IPS-18a (cell line): ENCODE data around the gene GOLGA8B.
"Not testable (repeated sequence)": the region's sequence is repeated elsewhere in the genome, so short reads cannot be mapped to it uniquely, and the experiment has no call there.

ENCODE experiments used
- H3K27ac ChIP-seq: one replicate; pipeline ENCODE4 v1.5.1; 2013; ENCODE audit warnings: low read length
- H3K27me3 ChIP-seq: one replicate; pipeline ENCODE4 v1.6.1; 2013; ENCODE audit warnings: mild to moderate bottlenecking, low read length; ENCODE audit not compliant: control insufficient read depth, insufficient read depth
- H3K36me3 ChIP-seq: one replicate; pipeline ENCODE4 v1.6.1; 2013; ENCODE audit warnings: low read depth, low read length; ENCODE audit not compliant: control insufficient read depth
- H3K4me1 ChIP-seq: one replicate; pipeline ENCODE4 v1.6.1; 2013; ENCODE audit warnings: low read depth, low read length; ENCODE audit not compliant: control insufficient read depth
- H3K4me3 ChIP-seq: one replicate; pipeline ENCODE4 v1.5.1; 2013; ENCODE audit warnings: low read length
- H3K9ac ChIP-seq: one replicate; pipeline ENCODE4 v1.6.1; 2013; ENCODE audit warnings: mild to moderate bottlenecking, low read length, moderate library complexity
- H3K9me3 ChIP-seq: one replicate; pipeline ENCODE4 v1.6.1; 2013; ENCODE audit warnings: low read depth, low read length; ENCODE audit not compliant: control insufficient read depth

Gene GOLGA8B

GRCh38 chr15:34591306-34591705 lies 7.9 kb upstream of the GOLGA8B start:
- Histone ChIP-seq H3K36me3 (no peaks in the 10 kb centered on the region), H3K9ac (no peak overlapping the region), H3K27ac (no peak overlapping the region), H3K4me1 (no peaks in the 10 kb centered on the region), H3K9me3 (no peaks in the 10 kb centered on the region), H3K27me3 (no peaks in the 10 kb centered on the region), H3K4me3 (no peak overlapping the region)

GRCh38 chr15:34588046-34588674 lies 4.7 kb upstream of the GOLGA8B start:
- no peaks in the 10 kb centered on the region for H3K9me3 ChIP-seq
- H3K4me3 ChIP-seq, result no peak overlapping the region
- H3K27ac ChIP-seq, result no peak overlapping the region
- no peaks in the 10 kb centered on the region for H3K36me3 ChIP-seq
- H3K9ac ChIP-seq, result no peak overlapping the region
- H3K4me1 ChIP-seq, result peaks cover 4% of the 10 kb centered on the region
- peaks cover 18% of the 10 kb centered on the region for H3K27me3 ChIP-seq

- not testable (repeated sequence) for H3K27ac ChIP-seq, H3K9ac ChIP-seq, H3K9me3 ChIP-seq, H3K36me3 ChIP-seq, H3K4me3 ChIP-seq, H3K4me1 ChIP-seq
- H3K27me3 ChIP-seq, result peaks cover 18% of the 10 kb centered on the region
Measured at GRCh38 chr15:34585966-34586365, 2.5 kb upstream of the GOLGA8B start.

- H3K36me3 ChIP-seq, result no peaks in the 10 kb centered on the region
Measured at GRCh38 chr15:34584996-34585395, 1.5 kb upstream of the GOLGA8B start.

GRCh38 chr15:34584330-34584668 lies 848 bp upstream of the GOLGA8B start:
- H3K27ac ChIP-seq, result no peak overlapping the region
- no peak overlapping the region for H3K9ac ChIP-seq

More at GRCh38 chr15:34584996-34585395, 1.5 kb upstream of the GOLGA8B start:
- peaks cover 18% of the 10 kb centered on the region for H3K27me3 ChIP-seq
- H3K9me3 ChIP-seq, result no peaks in the 10 kb centered on the region
- H3K9ac ChIP-seq, result no peak overlapping the region
- H3K4me1 ChIP-seq, result peaks cover 8% of the 10 kb centered on the region
- H3K27ac ChIP-seq, result no peak overlapping the region
- no peak overlapping the region for H3K4me3 ChIP-seq

GRCh38 chr15:34582461-34583371 lies 735 bp downstream of the GOLGA8B start:
- Histone ChIP-seq H3K4me1 (peaks cover 8% of the 10 kb centered on the region), H3K36me3 (no peaks in the 10 kb centered on the region), H3K9ac (peak overlapping the region; percentile 23), H3K9me3 (no peaks in the 10 kb centered on the region), H3K27ac (no peak overlapping the region), H3K4me3 (peak overlapping the region; percentile 71), H3K27me3 (peaks cover 18% of the 10 kb centered on the region)

More at GRCh38 chr15:34584330-34584668, 848 bp upstream of the GOLGA8B start:
- H3K9me3 ChIP-seq, result no peaks in the 10 kb centered on the region
- H3K36me3 ChIP-seq, result no peaks in the 10 kb centered on the region
- peak overlapping the region; percentile 71 for H3K4me3 ChIP-seq
- H3K4me1 ChIP-seq, result peaks cover 8% of the 10 kb centered on the region
- peaks cover 18% of the 10 kb centered on the region for H3K27me3 ChIP-seq

- peak overlapping the region; percentile 23 for H3K9ac ChIP-seq
- H3K27me3 ChIP-seq, result peaks cover 18% of the 10 kb centered on the region
- not testable (repeated sequence) for H3K27ac ChIP-seq, H3K9me3 ChIP-seq, H3K4me1 ChIP-seq, H3K36me3 ChIP-seq
- H3K4me3 ChIP-seq, result peak overlapping the region; percentile 71
Measured at GRCh38 chr15:34581687-34582460, 1.6 kb downstream of the GOLGA8B start.

GRCh38 chr15:34581043-34581365 lies 2.4 kb downstream of the GOLGA8B start:
- H3K27me3 ChIP-seq, result peaks cover 18% of the 10 kb centered on the region
- H3K36me3 ChIP-seq, result no peaks in the 10 kb centered on the region
- H3K27ac ChIP-seq, result no peak overlapping the region
- H3K9ac ChIP-seq, result no peak overlapping the region
- no peak overlapping the region for H3K4me3 ChIP-seq
- H3K4me1 ChIP-seq, result peaks cover 8% of the 10 kb centered on the region
- H3K9me3 ChIP-seq, result no peaks in the 10 kb centered on the region

- H3K27ac ChIP-seq, H3K9ac ChIP-seq, H3K36me3 ChIP-seq, H3K9me3 ChIP-seq, H3K4me1 ChIP-seq, H3K4me3 ChIP-seq: not testable (repeated sequence)
- peaks cover 18% of the 10 kb centered on the region for H3K27me3 ChIP-seq
Measured at GRCh38 chr15:34580251-34581042, 3.0 kb downstream of the GOLGA8B start.

GRCh38 chr15:34578283-34578674 lies 5.2 kb downstream of the GOLGA8B start:
- H3K27ac ChIP-seq, result no peak overlapping the region
- no peak overlapping the region for H3K9ac ChIP-seq
- no peak overlapping the region for H3K4me3 ChIP-seq
- H3K9me3 ChIP-seq, result no peaks in the 10 kb centered on the region
- H3K4me1 ChIP-seq, result peaks cover 4% of the 10 kb centered on the region
- H3K27me3 ChIP-seq, result no peaks in the 10 kb centered on the region
- no peaks in the 10 kb centered on the region for H3K36me3 ChIP-seq

- not testable (repeated sequence) for H3K27me3 ChIP-seq
Measured at GRCh38 chr15:34577658-34578282, 5.7 kb downstream of the GOLGA8B start.

More at GRCh38 chr15:34577658-34578282, 5.7 kb downstream of the GOLGA8B start:
- H3K27ac ChIP-seq, H3K4me3 ChIP-seq, H3K36me3 ChIP-seq, H3K9ac ChIP-seq, H3K9me3 ChIP-seq, H3K4me1 ChIP-seq: not testable (repeated sequence)
